Activated CD4-positive, alpha-beta T cell treated with anti-CD3 and anti-CD28 coated beads, Interleukin-2, amount 50 U/mL, for 24 hours (primary cell): ENCODE measurements around the gene SOS1.
"Not testable (repeated sequence)": the region's sequence is repeated elsewhere in the genome, so short reads cannot be mapped to it uniquely, and the experiment has no call there.

Experiments
- DNase-seq, 2 donors: peaks; one replicate each; pipeline ENCODE4 v3.0.0-alpha.2; 2020; ENCODE audit warnings: low read depth in 1 of 2, low spot score in 1 of 2

The SOS1 gene

GRCh38 chr2:39107724-39108273 lies 13.1 kb downstream of the SOS1 start:
- no peak for DNase-seq

GRCh38 chr2:39107156-39107555 lies 13.7 kb downstream of the SOS1 start:
- DNase-seq, result no peak

GRCh38 chr2:39099870-39100728 lies 20.8 kb downstream of the SOS1 start:
- DNase-seq, result peak in 1 of 2 donors; percentile 17

- no peak for DNase-seq
These were observed 21.5 kb downstream of the SOS1 start for GRCh38 chr2:39099310-39099869.

- no peak for DNase-seq
These were observed 25.2 kb downstream of the SOS1 start for GRCh38 chr2:39095624-39096023.

GRCh38 chr2:39094717-39095363 lies 26.0 kb downstream of the SOS1 start:
- no peak for DNase-seq

- DNase-seq, result no peak
These were observed 27.5 kb downstream of the SOS1 start for GRCh38 chr2:39093218-39093898.

GRCh38 chr2:39091543-39091942 lies 29.3 kb downstream of the SOS1 start:
- DNase-seq, result no peak

GRCh38 chr2:39091063-39091462 lies 29.8 kb downstream of the SOS1 start:
- DNase-seq, result no peak

GRCh38 chr2:39080152-39080551 lies 40.7 kb downstream of the SOS1 start:
- DNase-seq, result no peak

- DNase-seq, result no peak
These were observed 50.9 kb downstream of the SOS1 start for GRCh38 chr2:39069890-39070465.

GRCh38 chr2:39069136-39069515 lies 51.7 kb downstream of the SOS1 start:
- peak in 1 of 2 donors; percentile 8 for DNase-seq

- DNase-seq, result no peak
These were observed 52.3 kb downstream of the SOS1 start for GRCh38 chr2:39068299-39069135.

GRCh38 chr2:39065616-39066015 lies 55.2 kb downstream of the SOS1 start:
- DNase-seq, result no peak

GRCh38 chr2:39062320-39062719 lies 58.5 kb downstream of the SOS1 start:
- DNase-seq, result no peak

GRCh38 chr2:39061280-39061679 lies 59.6 kb downstream of the SOS1 start:
- no peak for DNase-seq

- DNase-seq, result no peak
These were observed 61.4 kb downstream of the SOS1 start for GRCh38 chr2:39059366-39059952.

GRCh38 chr2:39058101-39058500 lies 62.8 kb downstream of the SOS1 start:
- DNase-seq, result no peak

GRCh38 chr2:39052665-39053064 lies 68.2 kb downstream of the SOS1 start:
- not testable (repeated sequence) for DNase-seq

GRCh38 chr2:39050109-39050508 lies 70.7 kb downstream of the SOS1 start:
- DNase-seq, result no peak
